Kidney (tissue), 14 donors: ENCODE data around the gene NPAT. TPM values are rescaled to one million over a fixed set of nuclear protein-coding genes. Genes with fewer than 3 reads are reported as not detected.

ENCODE experiments used
- DNase-seq, 5 donors: peaks; one replicate each; pipeline ENCODE4 v3.0.0-alpha.2; 2013 to 2020
- FAIRE-seq: peaks from 2 replicates; lab custom pipeline; 2012; peaks lifted over from hg19 to GRCh38; lab: Jason Lieb, UNC
- H3K27ac ChIP-seq, 2 donors: one replicate each; pipeline ENCODE4 v1.7.0; 2013; ENCODE audit warnings: low read depth in 2 of 2, low read length in 2 of 2, inconsistent platforms in 1 of 2
- H3K27me3 ChIP-seq: one replicate; pipeline ENCODE4 v1.7.1; 2013; ENCODE audit warnings: low read length, inconsistent platforms; ENCODE audit not compliant: control insufficient read depth, insufficient read depth
- H3K36me3 ChIP-seq, 3 donors: one replicate each; pipeline versions ENCODE4 v1.7.0 to v1.7.1; 2013; ENCODE audit warnings: low read length in 3 of 3, control low read depth in 1 of 3, inconsistent platforms in 1 of 3; ENCODE audit not compliant: insufficient read depth in 3 of 3, control insufficient read depth in 2 of 3
- H3K4me1 ChIP-seq, 3 donors: one replicate each; pipeline versions ENCODE4 v1.7.0 to v1.7.1; 2013; ENCODE audit warnings: low read length in 3 of 3, inconsistent platforms in 1 of 3, low read depth in 1 of 3; ENCODE audit not compliant: control insufficient read depth in 2 of 3, insufficient read depth in 2 of 3
- H3K4me3 ChIP-seq, 3 donors: one replicate each; pipeline versions ENCODE4 v1.7.0 to v1.8.1; 2013; ENCODE audit warnings: low read length in 3 of 3, control low read depth in 1 of 3, inconsistent platforms in 1 of 3
- H3K9ac ChIP-seq, 3 donors: one replicate each; pipeline versions ENCODE4 v1.7.0 to v1.7.1; 2013; ENCODE audit warnings: low read length in 3 of 3, control low read depth in 1 of 3, inconsistent platforms in 1 of 3
- H3K9me3 ChIP-seq, 3 donors: one replicate each; pipeline versions ENCODE4 v1.7.0 to v1.7.1; 2013; ENCODE audit warnings: low read length in 3 of 3, control low read depth in 1 of 3, inconsistent platforms in 1 of 3; ENCODE audit not compliant: control insufficient read depth in 2 of 3, insufficient read depth in 1 of 3
- CTCF ChIP-seq: IDR thresholded peaks from 3 replicates; pipeline ENCODE4 v1.5.1; 2012; ENCODE audit warnings: mild to moderate bottlenecking, moderate library complexity, borderline replicate concordance; ENCODE audit not compliant: insufficient read depth; ENCODE audit errors: extremely low read depth
- intact Hi-C: fragments of 100-400 bp; cut with DNase I; formaldehyde crosslinking; loops from one replicate; pipeline ENCODE4 v1.11.1; 2022
- polyA plus RNA-seq: library from polyadenylated mRNA; stranded (reverse); fragments of 350-450 nt; fragmentation: Illumina TruSeq; extraction: RNeasy Lipid Tissue Mini Kit (QIAGEN cat#74804); gene quantifications from one replicate; pipeline ENCODE4 v1.2.3, GENCODE V29; 2014; ENCODE audit warnings: low read depth, low replicate concordance; ENCODE audit not compliant: insufficient read depth
- total RNA-seq: library from RNA; stranded (reverse); fragmentation: NEBNext Ultra II Directional; extraction: Animal tissue kit (Norgen Biotek cat#: 25700); gene quantifications from one replicate; pipeline ENCODE4 v1.2.1, GENCODE V29; 2021
- donor health status: control.
- donor health status: control.
- donor health status: control.
- donor health status: control.
- donor health status: control.
- donor health status: DM: yes; HTN: yes; CAD: no.
- donor health status: Normal renal cell carcinoma (clear cell type).

The NPAT gene
- total and polyA plus RNA-seq, 2 donors from 2014 or later, result 2.5 to 17.6 TPM

- intact Hi-C loops, result no loop called here
These were observed 12.8 kb upstream of the NPAT start for GRCh38 chr11:108235192-108235591.

DNA sequence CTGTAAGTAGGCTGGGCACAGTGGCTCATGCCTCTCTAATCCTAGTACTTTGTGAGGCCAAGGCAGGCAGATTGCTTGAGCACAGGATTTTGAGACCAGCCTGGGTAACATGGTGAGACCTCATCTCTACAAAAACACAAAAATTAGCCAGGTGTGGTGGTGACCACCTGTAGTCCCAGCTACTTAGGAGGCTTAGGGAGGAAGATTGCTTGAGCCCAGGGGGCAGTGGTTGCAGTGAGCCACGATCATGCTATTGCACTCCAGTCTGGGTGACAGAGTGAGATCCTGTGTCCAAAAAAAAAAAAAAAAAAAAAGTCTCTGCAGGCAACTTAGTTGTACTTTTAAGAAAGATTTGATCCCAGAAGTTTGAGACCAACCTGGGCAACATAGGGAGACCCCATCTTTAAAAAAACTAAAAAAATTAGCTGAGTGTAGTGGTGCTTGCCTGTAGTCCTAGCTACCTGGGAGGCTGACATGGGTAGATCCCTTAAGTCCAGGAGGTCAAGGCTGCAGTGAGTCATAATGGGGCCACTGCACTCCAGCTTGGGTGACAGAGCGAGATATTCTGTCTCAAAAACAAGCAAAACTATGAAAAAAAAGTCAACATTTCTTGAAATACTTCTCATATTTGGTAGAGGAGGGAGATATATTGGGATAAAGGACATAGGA is 11.0 kb upstream of the NPAT start:
- Histone ChIP-seq H3K27ac (no peak overlapping the region), H3K4me1 (peaks cover 0 to 2% (median 0%) of the 10 kb centered on the region in 3 donors), H3K4me3 (no peak overlapping the region), H3K36me3 (peaks cover 4 to 9% (median 4%) of the 10 kb centered on the region in 3 donors), H3K9me3 (no peaks in the 10 kb centered on the region), H3K9ac (no peak overlapping the region), H3K27me3 (no peaks in the 10 kb centered on the region)
- intact Hi-C loops, result no loop called here
- DNase-seq (no peak), FAIRE-seq (no peak)
- TF ChIP-seq CTCF, result no peak

More at GRCh38 chr11:108235192-108235591, 12.8 kb upstream of the NPAT start:
- no peaks in the 10 kb centered on the region for H3K9me3 ChIP-seq
- no peak overlapping the region for H3K9ac ChIP-seq
- peaks cover 4 to 9% (median 5%) of the 10 kb centered on the region in 3 donors for H3K36me3 ChIP-seq
- no peaks in the 10 kb centered on the region for H3K27me3 ChIP-seq
- no peak overlapping the region for H3K4me3 ChIP-seq
- no peak for TF ChIP-seq CTCF
- DNase-seq (no peak), FAIRE-seq (no peak)
- no peak overlapping the region for H3K27ac ChIP-seq
- H3K4me1 ChIP-seq, result peaks cover 0 to 2% (median 0%) of the 10 kb centered on the region in 3 donors

- no peak overlapping the region for H3K4me3 ChIP-seq
- intact Hi-C loops, result no loop called here
- peaks cover 6 to 15% (median 11%) of the 10 kb centered on the region in 3 donors for H3K4me1 ChIP-seq
- H3K36me3 ChIP-seq, result peaks cover 0 to 8% (median 5%) of the 10 kb centered on the region in 3 donors
- TF ChIP-seq CTCF, result no peak
- no peak overlapping the region for H3K27ac ChIP-seq
- no peaks in the 10 kb centered on the region for H3K27me3 ChIP-seq
- H3K9me3 ChIP-seq, result no peaks in the 10 kb centered on the region
- DNase-seq (no peak), FAIRE-seq (no peak)
- H3K9ac ChIP-seq, result no peak overlapping the region
These were observed 5.8 kb upstream of the NPAT start for GRCh38 chr11:108228251-108228650.
